HCT116 (cell line): Measurements from ENCODE around the gene PCSK6. TPM values are rescaled to one million over a fixed set of nuclear protein-coding genes. Genes with fewer than 3 reads are reported as not detected.

ENCODE experiments used
- ATAC-seq: fragments of 200-7000 bp; cut with Tn5 transposase; 2 replicates; pipeline ENCODE4 v1.9.1; 2020; ENCODE audit warnings: mild to moderate bottlenecking, moderate library complexity
- BruUV-seq: library from RNA; stranded (reverse); fragments of 400-500 nt; replicated peaks from 2 replicates; lab custom pipeline; 2021; lab: Mats Ljungman, UMichigan
- CTCF ChIA-PET: fragments of 300-600 bp; sonication (Branson Sonifier 250); formaldehyde crosslinking; loops from one replicate; lab custom pipeline; 2021; ENCODE audit warnings: antibody characterized with exemption; lab: Charles Lee
- POLR2A ChIA-PET: fragments of 300-600, 350-600 bp; sonication (Branson Sonifier 250); formaldehyde crosslinking; loops from one replicate; lab custom pipeline; 2021; ENCODE audit warnings: antibody characterized with exemption; lab: Charles Lee
- RAD21 ChIA-PET, 2 experiments: fragments of 300-600 bp; sonication (Branson Sonifier 250); formaldehyde crosslinking; loops; one replicate each; lab custom pipeline; 2023; ENCODE audit warnings: low total read pairs in 2 of 2; ENCODE audit not compliant: uncharacterized antibody in 2 of 2, unreplicated experiment in 2 of 2, low non-redundant PET in 1 of 2; lab: Charles Lee
- DNase-seq: peaks from one replicate; pipeline ENCODE4 v3.0.0-alpha.2; 2010; ENCODE audit warnings: low read depth, low spot score
- H2AFZ ChIP-seq: fragments of 200-600 bp; shearing (Covaris generic), sonication (generic); 2 replicates; pipeline ENCODE4 v1.6.1; 2017; ENCODE audit warnings: low read depth, mixed run types, mixed read lengths, antibody characterized with exemption, low read length; ENCODE audit not compliant: poor library complexity, severe bottlenecking
- H3K27ac ChIP-seq: 2 replicates; pipeline ENCODE4 v1.5.1; 2012; ENCODE audit warnings: low read depth, low read length
- H3K27me3 ChIP-seq: fragments of 200-600 bp; sonication (generic); 2 replicates; pipeline ENCODE4 v1.6.1; 2016; ENCODE audit warnings: mixed run types, low read length, mixed read lengths; ENCODE audit not compliant: insufficient read depth
- H3K36me3 ChIP-seq, 2 experiments: fragments of 200-500 bp in 1 of 2; fragments of 200-600 bp in 1 of 2; sonication (Bioruptor generic) in 1 of 2; sonication (generic) in 1 of 2; 2 replicates each; pipeline versions ENCODE4 v1.5.1 to v1.6.1; 2014 to 2016; ENCODE audit warnings: low read length in 2 of 2, inconsistent platforms in 1 of 2, mixed read lengths in 1 of 2, mixed run types in 1 of 2; ENCODE audit not compliant: insufficient read depth in 2 of 2, control insufficient read depth in 1 of 2
- H3K4me1 ChIP-seq, 2 experiments: fragments of 200-600 bp in 1 of 2; sonication (generic) in 1 of 2; 2 replicates each; pipeline versions ENCODE4 v1.5.1 to v1.6.1; 2012 to 2017; ENCODE audit warnings: low read length in 2 of 2, inconsistent platforms in 1 of 2, mild to moderate bottlenecking in 1 of 2, mixed read lengths in 1 of 2, mixed run types in 1 of 2, moderate library complexity in 1 of 2; ENCODE audit not compliant: insufficient read depth in 2 of 2, control insufficient read depth in 1 of 2
- H3K4me2 ChIP-seq: fragments of 200-600 bp; sonication (generic); 2 replicates; pipeline ENCODE4 v1.6.1; 2017; ENCODE audit warnings: mixed run types, low read length, mixed read lengths
- H3K4me3 ChIP-seq, 2 experiments: fragments of 200-600 bp in 1 of 2; sonication (generic) in 1 of 2; replicated peaks in 1 of 2; 2 replicates each; pipeline ENCODE4 v1.5.1; 2011 to 2016; ENCODE audit warnings: low read length in 2 of 2, control low read depth in 1 of 2, low read depth in 1 of 2, mild to moderate bottlenecking in 1 of 2, mixed read lengths in 1 of 2, mixed run types in 1 of 2
- H3K79me2 ChIP-seq: fragments of 200-600 bp; sonication (generic); 2 replicates; pipeline ENCODE4 v1.6.1; 2017; ENCODE audit warnings: mild to moderate bottlenecking, mixed run types, low read length, moderate library complexity, mixed read lengths; ENCODE audit not compliant: insufficient read depth
- H3K9ac ChIP-seq: fragments of 200-600 bp; sonication (generic); 2 replicates; pipeline ENCODE4 v1.6.1; 2016; ENCODE audit warnings: low read length, mixed read lengths
- H3K9me2 ChIP-seq: fragments of 200-600 bp; sonication (generic), shearing (Covaris generic); 2 replicates; pipeline ENCODE4 v1.6.1; 2017; ENCODE audit warnings: mixed run types, mild to moderate bottlenecking, moderate library complexity; ENCODE audit not compliant: insufficient read depth
- H3K9me3 ChIP-seq, 2 experiments: fragments of 200-500 bp in 1 of 2; fragments of 200-600 bp in 1 of 2; sonication (Bioruptor generic) in 1 of 2; sonication (generic) in 1 of 2; 2 replicates each; pipeline ENCODE4 v1.6.1; 2014 to 2017; ENCODE audit warnings: low read length in 2 of 2, mixed read lengths in 2 of 2, inconsistent platforms in 1 of 2, low read depth in 1 of 2, mild to moderate bottlenecking in 1 of 2, mixed run types in 1 of 2, moderate library complexity in 1 of 2; ENCODE audit not compliant: control insufficient read depth in 1 of 2, insufficient read depth in 1 of 2
- H4K20me1 ChIP-seq: fragments of 200-600 bp; sonication (generic), shearing (Covaris generic); 2 replicates; pipeline ENCODE4 v1.6.1; 2017; ENCODE audit warnings: mixed run types, mild to moderate bottlenecking, moderate library complexity; ENCODE audit not compliant: insufficient read depth
- ATF3 ChIP-seq: IDR thresholded peaks from 2 replicates; pipeline ENCODE4 v1.6.1; 2012
- CEBPB ChIP-seq: IDR thresholded peaks from 2 replicates; pipeline ENCODE4 v1.6.1; 2012; ENCODE audit warnings: low read depth
- CTCF ChIP-seq, 3 experiments: fragments of 200-600 bp in 1 of 3; sonication (generic) in 1 of 3; IDR thresholded peaks in 2 of 3; conservative IDR thresholded peaks in 1 of 3; 2 replicates each; pipeline ENCODE4 v1.5.1; 2012 to 2017; ENCODE audit warnings: low read depth in 2 of 3, low read length in 2 of 3, antibody characterized with exemption in 1 of 3, borderline replicate concordance in 1 of 3, control low read depth in 1 of 3, mild to moderate bottlenecking in 1 of 3, mixed read lengths in 1 of 3, mixed run types in 1 of 3, moderate library complexity in 1 of 3; ENCODE audit not compliant: insufficient read depth in 1 of 3
- EGR1 ChIP-seq: IDR thresholded peaks from 2 replicates; pipeline ENCODE4 v1.6.1; 2012; ENCODE audit warnings: low read depth
- ELF1 ChIP-seq: IDR thresholded peaks from 2 replicates; pipeline ENCODE4 v1.6.1; 2012; ENCODE audit warnings: low read depth, borderline replicate concordance
- EZH2phosphoT487 ChIP-seq: fragments of 200-600 bp; IDR thresholded peaks from 2 replicates; pipeline ENCODE4 v1.6.1; 2018; ENCODE audit warnings: antibody characterized with exemption, borderline replicate concordance
- MAX ChIP-seq: IDR thresholded peaks from 2 replicates; pipeline ENCODE4 v1.6.1; 2012
- POLR2AphosphoS5 ChIP-seq: IDR thresholded peaks from 2 replicates; pipeline ENCODE4 v1.6.1; 2011; ENCODE audit warnings: mild to moderate bottlenecking, low read depth, low read length, moderate library complexity
- RAD21 ChIP-seq: IDR thresholded peaks from 2 replicates; pipeline ENCODE4 v1.6.1; 2012; ENCODE audit warnings: low read depth, mild to moderate bottlenecking
- SP1 ChIP-seq: IDR thresholded peaks from 2 replicates; pipeline ENCODE4 v1.6.1; 2012; ENCODE audit warnings: low read depth
- TCF7L2 ChIP-seq: IDR thresholded peaks from 2 replicates; pipeline ENCODE4 v1.7.0; 2011; ENCODE audit warnings: borderline replicate concordance, inconsistent platforms; ENCODE audit not compliant: insufficient read depth, insufficient read length; ENCODE audit errors: extremely low read depth
- YY1 ChIP-seq: IDR thresholded peaks from 2 replicates; pipeline ENCODE4 v1.6.1; 2011; ENCODE audit warnings: low read length, low read depth, moderate library complexity, mild to moderate bottlenecking; ENCODE audit not compliant: insufficient replicate concordance; ENCODE audit errors: extremely low read depth
- ZFX ChIP-seq: fragments of 450-650 bp; IDR thresholded peaks from 2 replicates; pipeline ENCODE4 v1.6.1; 2017
- ZNF274 ChIP-seq: fragments of 200-500 bp; sonication (Bioruptor generic); IDR thresholded peaks from 2 replicates; pipeline ENCODE4 v1.6.1; 2014; ENCODE audit warnings: mild to moderate bottlenecking, low read depth, low read length, inconsistent platforms
- intact Hi-C: fragments of 100-400 bp; cut with micrococcal nuclease; formaldehyde crosslinking; loops from 2 replicates; pipeline ENCODE4 v1.10.0; 2022
- total RNA-seq: library from RNA; stranded (reverse); gene quantifications from one replicate; pipeline ENCODE4 v1.2.1, GENCODE V29; 2021; ENCODE audit not compliant: unreplicated experiment
- TF ChIP-seq, protein P1 (sequence below): IDR thresholded peaks from 2 replicates; pipeline ENCODE4 v1.6.1; 2011; ENCODE audit warnings: mild to moderate bottlenecking, low read length, moderate library complexity; ENCODE audit not compliant: insufficient replicate concordance; ENCODE audit errors: extremely low read depth

The PCSK6 gene
- total RNA-seq, 1 experiment from 2014 or later, result 13.5 TPM

- Histone ChIP-seq H3K9ac (no peak overlapping the region), H3K4me1 (peaks cover 0 to 12% of the 10 kb centered on the region in 2 experiments; a peak in 1 of 4 replicates), H3K79me2 (no peaks in the 10 kb centered on the region), H4K20me1 (no peaks in the 10 kb centered on the region), H3K27me3 (no peaks in the 10 kb centered on the region), H3K36me3 (no peaks in the 10 kb centered on the region), H3K27ac (no peak overlapping the region), H2AFZ (no peak overlapping the region), H3K9me2 (no peaks in the 10 kb centered on the region), H3K4me2 (no peak overlapping the region), H3K4me3 (no peak overlapping the region), H3K9me3 (no peaks in the 10 kb centered on the region)
- DNase-seq, result no peak
- BruUV-seq, result no TSS peak
- no peak for ATAC-seq
- RAD21 ChIA-PET, result no interaction called here
- TF ChIP-seq EZH2phosphoT487 (no peak), CTCF (IDR thresholded peaks at IDR 0.05 in 2 of 3, conservative IDR thresholded peaks at IDR 0.05 in 1 of 3; ENCODE audit: borderline replicate concordance in 1 of 3, insufficient read depth in 1 of 3, low read depth in 2 of 3, low read length in 2 of 3) (no peak), CEBPB (no peak), YY1 (no peak), ZNF274 (no peak), RAD21 (no peak), EGR1 (no peak), ZFX (no peak), ATF3 (no peak), POLR2AphosphoS5 (no peak), TCF7L2 (no peak), ELF1 (no peak), MAX (no peak), SP1 (no peak)
- TF ChIP-seq, protein P1, sequence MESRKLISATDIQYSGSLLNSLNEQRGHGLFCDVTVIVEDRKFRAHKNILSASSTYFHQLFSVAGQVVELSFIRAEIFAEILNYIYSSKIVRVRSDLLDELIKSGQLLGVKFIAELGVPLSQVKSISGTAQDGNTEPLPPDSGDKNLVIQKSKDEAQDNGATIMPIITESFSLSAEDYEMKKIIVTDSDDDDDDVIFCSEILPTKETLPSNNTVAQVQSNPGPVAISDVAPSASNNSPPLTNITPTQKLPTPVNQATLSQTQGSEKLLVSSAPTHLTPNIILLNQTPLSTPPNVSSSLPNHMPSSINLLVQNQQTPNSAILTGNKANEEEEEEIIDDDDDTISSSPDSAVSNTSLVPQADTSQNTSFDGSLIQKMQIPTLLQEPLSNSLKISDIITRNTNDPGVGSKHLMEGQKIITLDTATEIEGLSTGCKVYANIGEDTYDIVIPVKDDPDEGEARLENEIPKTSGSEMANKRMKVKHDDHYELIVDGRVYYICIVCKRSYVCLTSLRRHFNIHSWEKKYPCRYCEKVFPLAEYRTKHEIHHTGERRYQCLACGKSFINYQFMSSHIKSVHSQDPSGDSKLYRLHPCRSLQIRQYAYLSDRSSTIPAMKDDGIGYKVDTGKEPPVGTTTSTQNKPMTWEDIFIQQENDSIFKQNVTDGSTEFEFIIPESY, result no peak
- POLR2A ChIA-PET, result no interaction called here
- CTCF ChIA-PET, result no interaction called here
- intact Hi-C loops, result no loop called here
These were observed 42.9 kb downstream of the PCSK6 start for GRCh38 chr15:101446518-101447167.
